Activated CD4-positive, alpha-beta memory T cell treated with anti-CD3 and anti-CD28 coated beads, Interleukin-2, amount 10 ng/mL, durations not matched to agents 7 days and 5 days (primary cell): ENCODE results near the gene TCF12. TPM values are rescaled to one million over a fixed set of nuclear protein-coding genes. Genes with fewer than 3 reads are reported as not detected.

ENCODE experiments used
- CTCF ChIA-PET: fragments of 350-600 bp; sonication (Branson Sonifier 250); formaldehyde crosslinking; loops from one replicate; lab custom pipeline; 2021; ENCODE audit warnings: antibody characterized with exemption, inconsistent platforms; lab: Charles Lee
- POLR2A ChIA-PET: fragments of 350-600 bp; sonication (Branson Sonifier 250); formaldehyde crosslinking; loops from one replicate; lab custom pipeline; 2021; ENCODE audit warnings: antibody characterized with exemption; lab: Charles Lee
- DNase-seq: peaks from one replicate; pipeline ENCODE4 v3.0.0-alpha.2; 2020
- H3K27ac Mint-ChIP-seq: one replicate; pipeline ENCODE4 v1.8.0; 2021; ENCODE audit warnings: mild to moderate bottlenecking, mixed read lengths
- H3K27me3 Mint-ChIP-seq: one replicate; pipeline ENCODE4 v1.8.0; 2021; ENCODE audit warnings: mixed read lengths
- H3K36me3 Mint-ChIP-seq: one replicate; pipeline ENCODE4 v1.8.0; 2021; ENCODE audit warnings: low read depth, mixed read lengths
- H3K4me1 Mint-ChIP-seq: one replicate; pipeline ENCODE4 v1.8.0; 2021; ENCODE audit warnings: mixed read lengths
- H3K4me3 Mint-ChIP-seq: one replicate; pipeline ENCODE4 v1.8.0; 2021; ENCODE audit warnings: mild to moderate bottlenecking, mixed read lengths
- H3K9me3 Mint-ChIP-seq: one replicate; pipeline ENCODE4 v1.8.0; 2021; ENCODE audit warnings: mixed read lengths
- total RNA-seq, 2 experiments: library from RNA; stranded (reverse); gene quantifications; one replicate each; pipeline ENCODE4 v1.2.3, GENCODE V29; 2021

The TCF12 gene
- total RNA-seq, 2 experiments from 2014 or later = 62.4 to 62.8 TPM

- H3K27me3 Mint-ChIP-seq = peaks cover 6% of the 10 kb centered on the region
- H3K27ac Mint-ChIP-seq = no peak overlapping the region
- no peak overlapping the region for H3K4me3 Mint-ChIP-seq
- H3K36me3 Mint-ChIP-seq = no peaks in the 10 kb centered on the region
- no peaks in the 10 kb centered on the region for H3K9me3 Mint-ChIP-seq
- ChIA-PET CTCF (interaction anchor here (1.0 kb wide), 1 partner anchor 192 kb away, joined by 3 read pairs; no protein-coding TSS in a partner anchor), POLR2A (no interaction called here)
- peaks cover 2% of the 10 kb centered on the region for H3K4me1 Mint-ChIP-seq
- DNase-seq = no peak
Measured at GRCh38 chr15:57335293-57335715, 416.9 kb downstream of the TCF12 start.

- Mint-ChIP-seq H3K4me1 (no peaks in the 10 kb centered on the region), H3K36me3 (no peaks in the 10 kb centered on the region), H3K27me3 (peaks cover 6% of the 10 kb centered on the region), H3K27ac (no peak overlapping the region), H3K4me3 (no peak overlapping the region), H3K9me3 (no peaks in the 10 kb centered on the region)
- ChIA-PET CTCF (interaction anchor here (1.0 kb wide), 1 partner anchor 192 kb away, joined by 3 read pairs; no protein-coding TSS in a partner anchor), POLR2A (no interaction called here)
- DNase-seq = no peak
Measured at GRCh38 chr15:57335719-57336118, 417.3 kb downstream of the TCF12 start.

GRCh38 chr15:57337868-57338411, 419.5 kb downstream of the TCF12 start:
- Mint-ChIP-seq H3K4me1 (no peaks in the 10 kb centered on the region), H3K4me3 (no peak overlapping the region), H3K27me3 (peaks cover 10% of the 10 kb centered on the region), H3K36me3 (no peaks in the 10 kb centered on the region), H3K27ac (no peak overlapping the region), H3K9me3 (no peaks in the 10 kb centered on the region)
- ChIA-PET CTCF (interaction anchor here (2.2 kb wide), 1 partner anchor 190 kb away, joined by 11 read pairs; no protein-coding TSS in a partner anchor), POLR2A (no interaction called here)
- no peak for DNase-seq

- CTCF ChIA-PET = interaction anchor here (2.8 to 7.2 kb wide), 2 partner anchors 189 to 203 kb away, joined by 16 to 93 read pairs; no protein-coding TSS in a partner anchor
- Mint-ChIP-seq H3K27ac (no peak overlapping the region), H3K4me1 (no peaks in the 10 kb centered on the region), H3K9me3 (no peaks in the 10 kb centered on the region), H3K27me3 (peaks cover 8% of the 10 kb centered on the region), H3K4me3 (no peak overlapping the region), H3K36me3 (no peaks in the 10 kb centered on the region)
- POLR2A ChIA-PET = no interaction called here
- no peak for DNase-seq
Measured at GRCh38 chr15:57339321-57339720, 420.9 kb downstream of the TCF12 start.

Other genes with a start within 250 kb of the TCF12 start
- 10 to 100 TPM; 23.4 to 24.4 TPM for gene ZNF280D, start 185.1 kb upstream of the TCF12 start, total RNA-seq